H9 (cell line): ENCODE measurements around the gene CDC27. TPM values are rescaled to one million over a fixed set of nuclear protein-coding genes. Genes with fewer than 3 reads are reported as not detected.
"Not testable (repeated sequence)": the region's sequence is repeated elsewhere in the genome, so short reads cannot be mapped to it uniquely, and the experiment has no call there.

Experiments
- DNase-seq: peaks from one replicate; pipeline ENCODE4 v3.0.0-alpha.2; 2017
- H2AFZ ChIP-seq: one replicate; pipeline ENCODE4 v1.6.1; 2013; ENCODE audit warnings: mild to moderate bottlenecking, low read length, control low read depth, moderate library complexity
- H2AK5ac ChIP-seq: 2 replicates; pipeline ENCODE4 v1.6.1; 2013; ENCODE audit warnings: low read length, control low read depth, mixed read lengths; ENCODE audit not compliant: insufficient read length
- H2BK120ac ChIP-seq: one replicate; pipeline ENCODE4 v1.6.1; 2013; ENCODE audit warnings: low read depth, mild to moderate bottlenecking, low read length, control low read depth, inconsistent platforms; ENCODE audit not compliant: poor library complexity, severe bottlenecking
- H2BK12ac ChIP-seq: 2 replicates; pipeline ENCODE4 v1.6.1; 2013; ENCODE audit warnings: low read length, control low read depth, mixed read lengths, low read depth; ENCODE audit not compliant: insufficient read length
- H2BK15ac ChIP-seq: 2 replicates; pipeline ENCODE4 v1.6.1; 2013; ENCODE audit warnings: low read depth, low read length, control low read depth
- H2BK20ac ChIP-seq: one replicate; pipeline ENCODE4 v1.6.1; 2013; ENCODE audit warnings: low read depth, mild to moderate bottlenecking, low read length, control low read depth, inconsistent platforms; ENCODE audit not compliant: poor library complexity, severe bottlenecking
- H2BK5ac ChIP-seq: 2 replicates; pipeline ENCODE4 v1.6.1; 2013; ENCODE audit warnings: low read length, control low read depth, mixed read lengths; ENCODE audit not compliant: insufficient read length
- H3K14ac ChIP-seq: 2 replicates; pipeline ENCODE4 v1.6.1; 2013; ENCODE audit warnings: low read length, control low read depth; ENCODE audit not compliant: insufficient read depth
- H3K18ac ChIP-seq: 2 replicates; pipeline ENCODE4 v1.6.1; 2013; ENCODE audit warnings: low read depth, mild to moderate bottlenecking, mixed read lengths, low read length, control low read depth; ENCODE audit not compliant: insufficient read length
- H3K23ac ChIP-seq: 2 replicates; pipeline ENCODE4 v1.6.1; 2013; ENCODE audit warnings: low read length, control low read depth, mixed read lengths, low read depth; ENCODE audit not compliant: insufficient read length
- H3K23me2 ChIP-seq: 2 replicates; pipeline ENCODE4 v1.6.1; 2013; ENCODE audit warnings: low read depth, mild to moderate bottlenecking, mixed read lengths, low read length, control low read depth; ENCODE audit not compliant: insufficient read length, poor library complexity, severe bottlenecking
- H3K27ac ChIP-seq: 2 replicates; pipeline ENCODE4 v1.5.1; 2013; ENCODE audit warnings: low read length, control low read depth, mixed read lengths, low read depth; ENCODE audit not compliant: insufficient read length
- H3K27me3 ChIP-seq: 2 replicates; pipeline ENCODE4 v1.6.1; 2013; ENCODE audit warnings: low read length, control low read depth, inconsistent platforms; ENCODE audit not compliant: insufficient read depth
- H3K4ac ChIP-seq: 2 replicates; pipeline ENCODE4 v1.6.1; 2013; ENCODE audit warnings: low read depth, mild to moderate bottlenecking, control low read depth, inconsistent platforms, low read length, moderate library complexity
- H3K4me1 ChIP-seq: 2 replicates; pipeline ENCODE4 v1.6.1; 2013; ENCODE audit warnings: low read length, control low read depth, inconsistent platforms; ENCODE audit not compliant: insufficient read depth
- H3K4me2 ChIP-seq: 2 replicates; pipeline ENCODE4 v1.6.1; 2013; ENCODE audit warnings: low read length, control low read depth, mixed read lengths; ENCODE audit not compliant: insufficient read length, insufficient read depth
- H3K56ac ChIP-seq: 2 replicates; pipeline ENCODE4 v1.6.1; 2013; ENCODE audit warnings: low read depth, mild to moderate bottlenecking, mixed read lengths, low read length, control low read depth; ENCODE audit not compliant: insufficient read length
- H3K79me1 ChIP-seq: 2 replicates; pipeline ENCODE4 v1.6.1; 2013; ENCODE audit warnings: low read depth, mild to moderate bottlenecking, moderate library complexity, low read length, control low read depth, inconsistent platforms; ENCODE audit not compliant: insufficient read depth, poor library complexity, severe bottlenecking
- H3K79me2 ChIP-seq: 2 replicates; pipeline ENCODE4 v1.6.1; 2013; ENCODE audit warnings: low read length, control low read depth, inconsistent platforms; ENCODE audit not compliant: insufficient read depth
- H3K9ac ChIP-seq: 2 replicates; pipeline ENCODE4 v1.6.1; 2013; ENCODE audit warnings: low read length, control low read depth, mixed read lengths; ENCODE audit not compliant: insufficient read length; ENCODE audit errors: extremely low read depth
- H3K9me3 ChIP-seq: one replicate; pipeline ENCODE4 v1.6.1; 2013; ENCODE audit warnings: low read depth, low read length, inconsistent platforms; ENCODE audit not compliant: control insufficient read depth
- H3T11ph ChIP-seq: one replicate; pipeline ENCODE4 v1.6.1; 2013; ENCODE audit warnings: mild to moderate bottlenecking, low read length, control low read depth, inconsistent platforms
- H4K20me1 ChIP-seq: one replicate; pipeline ENCODE4 v1.6.1; 2013; ENCODE audit not compliant: control insufficient read depth, insufficient read length, insufficient read depth
- H4K5ac ChIP-seq: 2 replicates; pipeline ENCODE4 v1.6.1; 2013; ENCODE audit warnings: low read depth, mild to moderate bottlenecking, mixed read lengths, low read length, control low read depth; ENCODE audit not compliant: insufficient read length
- H4K8ac ChIP-seq: replicated peaks from 2 replicates; pipeline ENCODE4 v1.6.1; 2013; ENCODE audit warnings: low read length, control low read depth, mixed read lengths, low read depth; ENCODE audit not compliant: insufficient read length
- H4K91ac ChIP-seq: 2 replicates; pipeline ENCODE4 v1.6.1; 2013; ENCODE audit warnings: low read depth, mild to moderate bottlenecking, moderate library complexity, mixed read lengths, low read length, control low read depth; ENCODE audit not compliant: insufficient read length
- H3K27ac Mint-ChIP-seq, 3 experiments: 2 replicates in 2 of 3; 3 replicates in 1 of 3; pipeline ENCODE4 v1.8.0; 2020 to 2021; ENCODE audit warnings: mixed read lengths in 3 of 3, mild to moderate bottlenecking in 1 of 3, moderate library complexity in 1 of 3
- H3K27me3 Mint-ChIP-seq: 2 replicates; pipeline ENCODE4 v1.8.0; 2021; ENCODE audit warnings: low read depth, mild to moderate bottlenecking, moderate library complexity, mixed read lengths
- H3K36me3 Mint-ChIP-seq, 3 experiments: 2 replicates in 2 of 3; 3 replicates in 1 of 3; pipeline ENCODE4 v1.8.0; 2020 to 2021; ENCODE audit warnings: low read depth in 3 of 3, mixed read lengths in 3 of 3; ENCODE audit not compliant: insufficient read depth in 1 of 3
- H3K4me1 Mint-ChIP-seq, 2 experiments: 2 replicates each; pipeline ENCODE4 v1.8.0; 2020; ENCODE audit warnings: mixed read lengths in 2 of 2
- H3K4me3 Mint-ChIP-seq, 2 experiments: 2 replicates in 1 of 2; 3 replicates in 1 of 2; pipeline ENCODE4 v1.8.0; 2020 to 2021; ENCODE audit warnings: mild to moderate bottlenecking in 2 of 2, mixed read lengths in 2 of 2, moderate library complexity in 1 of 2
- H3K9me3 Mint-ChIP-seq, 2 experiments: 2 replicates in 1 of 2; 3 replicates in 1 of 2; pipeline ENCODE4 v1.8.0; 2020; ENCODE audit warnings: mild to moderate bottlenecking in 2 of 2, mixed read lengths in 2 of 2, moderate library complexity in 1 of 2
- WGBS: extraction: QIAGEN DNeasy Blood & Tissue Kit; methylation state at CpG from one replicate; pipeline ENCODE4 v1.1.7; 2013; ENCODE audit warnings: missing lambda C conversion rate, low lambda C conversion rate, mixed read lengths; ENCODE audit not compliant: insufficient read length; ENCODE audit errors: extremely low coverage; 5-methylcytosine and 5-hydroxymethylcytosine counted together
- total RNA-seq: library from RNA; stranded (reverse); gene quantifications from 2 replicates; pipeline ENCODE4 v1.2.1, GENCODE V29; 2021
- TF ChIP-seq, protein P1 (sequence below): fragments of 200-600 bp; sonication (generic); conservative IDR thresholded peaks from 3 replicates; pipeline ENCODE4 v1.8.0; 2021; ENCODE audit warnings: antibody characterized with exemption, mild to moderate bottlenecking

Gene CDC27
- total RNA-seq, 1 experiment from 2014 or later: 82.5 TPM

DNA sequence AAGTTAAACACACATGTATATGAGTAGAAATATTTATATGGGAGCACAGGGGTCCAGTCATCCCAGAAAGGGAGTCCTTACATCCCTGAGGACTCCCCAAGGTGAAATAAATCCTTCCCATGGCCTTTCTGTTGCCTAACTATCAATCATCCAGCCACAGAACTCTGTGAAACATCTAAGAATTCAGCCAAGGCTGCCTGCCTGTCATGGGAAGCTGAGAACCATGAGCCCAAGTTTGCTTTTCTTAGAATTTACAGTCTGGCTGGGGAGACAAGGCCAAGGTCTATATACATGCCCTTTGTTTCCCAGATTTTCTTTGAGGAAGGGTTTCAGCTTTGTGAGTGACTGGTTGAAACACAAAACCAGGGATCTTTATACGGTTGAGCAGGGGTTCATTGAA is 35.9 kb upstream of the CDC27 start:
- H2BK20ac ChIP-seq: no peak overlapping the region
- Mint-ChIP-seq H3K9me3 (peaks cover 13 to 22% of the 10 kb centered on the region in 2 experiments), H3K4me1 (peaks cover 21 to 25% of the 10 kb centered on the region in 2 experiments), H3K4me3 (no peak overlapping the region), H3K27ac (no peak overlapping the region), H3K36me3 (peaks cover 0 to 13% (median 9%) of the 10 kb centered on the region in 3 experiments; a peak in 4 of 7 replicates), H3K27me3 (peaks cover 30% of the 10 kb centered on the region)
- no peak overlapping the region for H3K4ac ChIP-seq
- no peak overlapping the region for H2BK12ac ChIP-seq
- no peak overlapping the region for H3K23ac ChIP-seq
- H3K27ac ChIP-seq: no peak overlapping the region
- H3K18ac ChIP-seq: no peak overlapping the region
- H3K79me1 ChIP-seq: no peaks in the 10 kb centered on the region
- H3T11ph ChIP-seq: no peak overlapping the region
- H3K9ac ChIP-seq: no peak overlapping the region
- H2AFZ ChIP-seq: no peak overlapping the region
- H3K56ac ChIP-seq: no peak overlapping the region
- H4K5ac ChIP-seq: no peak overlapping the region
- no peaks in the 10 kb centered on the region for H3K23me2 ChIP-seq
- H4K20me1 ChIP-seq: no peaks in the 10 kb centered on the region
- H3K27me3 ChIP-seq: no peaks in the 10 kb centered on the region
- TF ChIP-seq, protein P1, sequence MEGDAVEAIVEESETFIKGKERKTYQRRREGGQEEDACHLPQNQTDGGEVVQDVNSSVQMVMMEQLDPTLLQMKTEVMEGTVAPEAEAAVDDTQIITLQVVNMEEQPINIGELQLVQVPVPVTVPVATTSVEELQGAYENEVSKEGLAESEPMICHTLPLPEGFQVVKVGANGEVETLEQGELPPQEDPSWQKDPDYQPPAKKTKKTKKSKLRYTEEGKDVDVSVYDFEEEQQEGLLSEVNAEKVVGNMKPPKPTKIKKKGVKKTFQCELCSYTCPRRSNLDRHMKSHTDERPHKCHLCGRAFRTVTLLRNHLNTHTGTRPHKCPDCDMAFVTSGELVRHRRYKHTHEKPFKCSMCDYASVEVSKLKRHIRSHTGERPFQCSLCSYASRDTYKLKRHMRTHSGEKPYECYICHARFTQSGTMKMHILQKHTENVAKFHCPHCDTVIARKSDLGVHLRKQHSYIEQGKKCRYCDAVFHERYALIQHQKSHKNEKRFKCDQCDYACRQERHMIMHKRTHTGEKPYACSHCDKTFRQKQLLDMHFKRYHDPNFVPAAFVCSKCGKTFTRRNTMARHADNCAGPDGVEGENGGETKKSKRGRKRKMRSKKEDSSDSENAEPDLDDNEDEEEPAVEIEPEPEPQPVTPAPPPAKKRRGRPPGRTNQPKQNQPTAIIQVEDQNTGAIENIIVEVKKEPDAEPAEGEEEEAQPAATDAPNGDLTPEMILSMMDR: no peak
- H2AK5ac ChIP-seq: no peak overlapping the region
- H3K14ac ChIP-seq: no peak overlapping the region
- no peak overlapping the region for H2BK5ac ChIP-seq
- no peak for DNase-seq
- no peak overlapping the region for H4K8ac ChIP-seq
- H2BK120ac ChIP-seq: no peak overlapping the region
- no peaks in the 10 kb centered on the region for H3K9me3 ChIP-seq
- H4K91ac ChIP-seq: no peak overlapping the region
- H3K4me2 ChIP-seq: no peak overlapping the region
- WGBS: no CpG with 5 or more reads among the region's 1 CpG
- no peaks in the 10 kb centered on the region for H3K79me2 ChIP-seq
- no peak overlapping the region for H2BK15ac ChIP-seq
- peaks cover 5% of the 10 kb centered on the region; the same call in 1 of the 2 replicates for H3K4me1 ChIP-seq

DNA sequence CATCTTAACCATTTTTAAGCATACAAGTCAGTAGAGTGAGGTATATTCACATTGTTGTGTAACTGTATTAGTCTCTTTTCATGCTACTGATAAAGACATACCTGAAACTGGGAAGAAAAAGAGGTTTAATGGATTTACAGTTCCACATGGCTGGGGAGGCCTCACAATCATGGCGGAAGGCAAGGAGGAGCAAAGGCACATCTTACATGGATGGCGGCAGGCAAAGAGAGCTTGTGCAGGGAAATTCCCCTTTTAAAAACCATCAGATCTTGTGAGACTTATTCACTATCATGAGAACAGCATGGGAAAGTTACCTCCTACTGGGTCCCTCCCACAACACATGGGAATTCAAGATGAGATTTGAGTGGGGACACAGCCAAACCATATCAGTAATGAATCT is 35.0 kb upstream of the CDC27 start:
- H3K79me2 ChIP-seq, H2AK5ac ChIP-seq, H3T11ph ChIP-seq, DNase-seq, H3K4ac ChIP-seq, H3K4me3 Mint-ChIP-seq, H2BK12ac ChIP-seq, H3K27me3 ChIP-seq, H3K27ac ChIP-seq, H2BK20ac ChIP-seq, H4K91ac ChIP-seq, H3K4me2 ChIP-seq, H3K18ac ChIP-seq, H3K79me1 ChIP-seq, H3K9ac ChIP-seq, H2AFZ ChIP-seq, H3K56ac ChIP-seq, H4K20me1 ChIP-seq, H3K14ac ChIP-seq, H3K27ac Mint-ChIP-seq, H4K5ac ChIP-seq, H2BK5ac ChIP-seq, H4K8ac ChIP-seq, H2BK120ac ChIP-seq, H3K9me3 ChIP-seq, H3K23ac ChIP-seq, H3K23me2 ChIP-seq, H2BK15ac ChIP-seq, H3K4me1 ChIP-seq: not testable (repeated sequence)
- no CpG with 5 or more reads among the region's 2 CpGs for WGBS
- Mint-ChIP-seq H3K4me1 (peaks cover 20 to 21% of the 10 kb centered on the region in 2 experiments), H3K9me3 (peaks cover 13 to 22% of the 10 kb centered on the region in 2 experiments), H3K27me3 (peaks cover 31% of the 10 kb centered on the region), H3K36me3 (peaks cover 0 to 13% (median 9%) of the 10 kb centered on the region in 3 experiments; a peak in 4 of 7 replicates)
